Endothelial cell of umbilical vein (primary cell): ENCODE results near the gene GLUL. TPM values are rescaled to one million over a fixed set of nuclear protein-coding genes. Genes with fewer than 3 reads are reported as not detected.

Experiments
- BruUV-seq: library from RNA; stranded (reverse); fragments of 400-500 nt; replicated peaks from 2 replicates; lab custom pipeline; 2021; lab: Mats Ljungman, UMichigan
- CTCF ChIA-PET: fragments of 300-600, 350-600 bp; sonication (Branson Sonifier 250); formaldehyde crosslinking; loops from one replicate; lab custom pipeline; 2021; ENCODE audit warnings: antibody characterized with exemption, inconsistent platforms; lab: Charles Lee
- POLR2A ChIA-PET: fragments of 300-600, 350-600 bp; sonication (Branson Sonifier 250); formaldehyde crosslinking; loops from one replicate; lab custom pipeline; 2021; ENCODE audit warnings: antibody characterized with exemption, inconsistent platforms; lab: Charles Lee
- DNase-seq: peaks from one replicate; pipeline ENCODE4 v3.0.0-alpha.2; 2011; ENCODE audit warnings: low read depth, low spot score
- FAIRE-seq: peaks from 2 replicates; lab custom pipeline; 2011; peaks lifted over from hg19 to GRCh38; lab: Jason Lieb, UNC
- H2AFZ ChIP-seq: 2 replicates; pipeline ENCODE4 v1.6.0; 2012; ENCODE audit warnings: low read depth, low read length, control low read depth, inconsistent platforms
- H3K27ac ChIP-seq: 2 replicates; pipeline ENCODE4 v1.5.1; 2011; ENCODE audit warnings: low read depth, mild to moderate bottlenecking, control low read depth, low read length, moderate library complexity; ENCODE audit not compliant: insufficient read depth
- H3K27me3 ChIP-seq, 2 experiments: 2 replicates each; pipeline versions ENCODE4 v1.6.0 to v1.6.1; 2011; ENCODE audit warnings: low read length in 2 of 2, mixed read lengths in 1 of 2; ENCODE audit not compliant: control insufficient read depth in 2 of 2, insufficient read depth in 2 of 2
- H3K36me3 ChIP-seq, 2 experiments: 2 replicates in 1 of 2; 3 replicates in 1 of 2; pipeline ENCODE4 v1.5.1; 2011; ENCODE audit warnings: low read length in 2 of 2, mild to moderate bottlenecking in 1 of 2, moderate library complexity in 1 of 2; ENCODE audit not compliant: control insufficient read depth in 2 of 2, insufficient read depth in 2 of 2; ENCODE audit errors: extremely low read depth in 1 of 2
- H3K4me1 ChIP-seq: 3 replicates; pipeline ENCODE4 v1.5.1; 2011; ENCODE audit warnings: mild to moderate bottlenecking, low read length; ENCODE audit not compliant: control insufficient read depth, insufficient read depth; ENCODE audit errors: extremely low read depth
- H3K4me2 ChIP-seq: 2 replicates; pipeline ENCODE4 v1.6.1; 2011; ENCODE audit warnings: low read length, control low read depth, mixed read lengths; ENCODE audit not compliant: insufficient read depth
- H3K4me3 ChIP-seq, 3 experiments: fragments of 200-600 bp in 1 of 3; sonication (generic), shearing (Covaris generic) in 1 of 3; replicated peaks in 1 of 3; 2 replicates each; pipeline ENCODE4 v1.5.1; 2011 to 2016; ENCODE audit warnings: control low read depth in 3 of 3, low read length in 3 of 3, mild to moderate bottlenecking in 2 of 3, inconsistent platforms in 1 of 3, low read depth in 1 of 3, moderate library complexity in 1 of 3; ENCODE audit not compliant: insufficient read depth in 1 of 3
- H3K79me2 ChIP-seq: 2 replicates; pipeline ENCODE4 v1.6.0; 2012; ENCODE audit warnings: low read length, inconsistent platforms; ENCODE audit not compliant: control insufficient read depth, insufficient read depth
- H3K9ac ChIP-seq: replicated peaks from 2 replicates; pipeline ENCODE3; 2011; ENCODE audit warnings: low read length, control low read depth; ENCODE audit not compliant: insufficient read depth; ENCODE audit errors: extremely low read depth
- H3K9me1 ChIP-seq: replicated peaks from 3 replicates; pipeline ENCODE4 v1.6.0; 2011; ENCODE audit warnings: mild to moderate bottlenecking, low read length; ENCODE audit not compliant: control insufficient read depth, insufficient read depth; ENCODE audit errors: extremely low read depth
- H3K9me3 ChIP-seq: replicated peaks from 2 replicates; pipeline ENCODE4 v1.5.1; 2012; ENCODE audit warnings: low read length, inconsistent platforms; ENCODE audit not compliant: control insufficient read depth, insufficient read depth
- H4K20me1 ChIP-seq: replicated peaks from 2 replicates; pipeline ENCODE3; 2011; ENCODE audit warnings: mild to moderate bottlenecking, low read length; ENCODE audit not compliant: control insufficient read depth, insufficient read depth; ENCODE audit errors: extremely low read depth
- CTCF ChIP-seq, 2 donors: IDR thresholded peaks; 1 replicate in 1 of 2; 2 replicates in 1 of 2; pipeline ENCODE4 v1.5.1; 2011; ENCODE audit warnings: low read length in 2 of 2, mild to moderate bottlenecking in 2 of 2, moderate library complexity in 2 of 2, control low read depth in 1 of 2, inconsistent platforms in 1 of 2, low read depth in 1 of 2; ENCODE audit not compliant: insufficient read depth in 1 of 2; ENCODE audit errors: extremely low read depth in 1 of 2
- EZH2 ChIP-seq: IDR thresholded peaks from 2 replicates; pipeline ENCODE4 v1.6.1; 2012; ENCODE audit warnings: borderline replicate concordance, low read depth, mild to moderate bottlenecking, moderate library complexity, low read length, inconsistent platforms; ENCODE audit not compliant: severe bottlenecking
- FOS ChIP-seq: IDR thresholded peaks from 2 replicates; pipeline ENCODE4 v1.6.1; 2011; ENCODE audit warnings: mild to moderate bottlenecking, low read length, moderate library complexity, borderline replicate concordance; ENCODE audit not compliant: insufficient read depth
- GATA2 ChIP-seq: IDR thresholded peaks from 2 replicates; pipeline ENCODE4 v1.7.0; 2011; ENCODE audit warnings: low read depth, mild to moderate bottlenecking, moderate library complexity, mixed read lengths, low read length; ENCODE audit not compliant: insufficient read length, insufficient read depth
- JUN ChIP-seq: IDR thresholded peaks from 2 replicates; pipeline ENCODE4 v1.6.1; 2011; ENCODE audit warnings: borderline replicate concordance, low read depth; ENCODE audit not compliant: insufficient read length, insufficient read depth
- MYC ChIP-seq: IDR thresholded peaks from one replicate; pipeline ENCODE4 v1.6.1; 2011; ENCODE audit warnings: mild to moderate bottlenecking, low read depth, low read length
- POLR2A ChIP-seq: IDR thresholded peaks from 2 replicates; pipeline ENCODE4 v1.6.1; 2012; ENCODE audit warnings: low read depth, mild to moderate bottlenecking, control low read depth, low read length
- POLR2AphosphoS5 ChIP-seq: IDR thresholded peaks from 2 replicates; pipeline ENCODE4 v1.6.1; 2012; ENCODE audit warnings: low read depth, mild to moderate bottlenecking, control low read depth, low read length, moderate library complexity; ENCODE audit not compliant: insufficient read depth
- dilution Hi-C: fragments of 300-500 bp; cut with MboI; formaldehyde crosslinking; loops from one replicate; pipeline ENCODE4 v1.15.0; 2019; ENCODE audit warnings: low sequenced_read_pairs; ENCODE audit not compliant: extremely low pct_ligation_motif_present
- intact Hi-C: fragments of 100-400 bp; cut with micrococcal nuclease; formaldehyde crosslinking; loops from one replicate; pipeline ENCODE4 v1.10.0; 2022
- polyA plus RNA-seq, 4 experiments: library from polyadenylated mRNA; depleted of rRNA in 3 of 4; stranded (reverse) in 3 of 4; unstranded in 1 of 4; fragments of >200 nt; gene quantifications; 2 replicates each; pipeline versions ENCODE4 v1.2.1 to v1.2.3, GENCODE V29; 2011 to 2012; ENCODE audit warnings: missing spikeins in 1 of 4
- total RNA-seq: library from RNA; stranded (reverse); gene quantifications from 2 replicates; pipeline ENCODE4 v1.2.3, GENCODE V29; 2021
- TF ChIP-seq, protein P1 (sequence below): IDR thresholded peaks from 2 replicates; pipeline ENCODE4 v1.6.1; 2011; ENCODE audit not compliant: insufficient read depth, insufficient read length

Gene GLUL
- total and polyA plus RNA-seq, 2 donors (not counting 3 experiments of a cell fraction or from before 2014, with no cell fraction given) = 172 to 187 TPM

GRCh38 chr1:182388392-182389134 lies 3.0 kb downstream of the GLUL start:
- ChIA-PET POLR2A (interaction anchor here (0.6 kb wide), 1 partner anchor 1437 kb away, joined by 5 read pairs; no protein-coding TSS in a partner anchor), CTCF (interaction anchor here (3.5 kb wide), 1 partner anchor 245 kb away, joined by 40 read pairs; no protein-coding TSS in a partner anchor)
- no TSS peak for BruUV-seq

DNA sequence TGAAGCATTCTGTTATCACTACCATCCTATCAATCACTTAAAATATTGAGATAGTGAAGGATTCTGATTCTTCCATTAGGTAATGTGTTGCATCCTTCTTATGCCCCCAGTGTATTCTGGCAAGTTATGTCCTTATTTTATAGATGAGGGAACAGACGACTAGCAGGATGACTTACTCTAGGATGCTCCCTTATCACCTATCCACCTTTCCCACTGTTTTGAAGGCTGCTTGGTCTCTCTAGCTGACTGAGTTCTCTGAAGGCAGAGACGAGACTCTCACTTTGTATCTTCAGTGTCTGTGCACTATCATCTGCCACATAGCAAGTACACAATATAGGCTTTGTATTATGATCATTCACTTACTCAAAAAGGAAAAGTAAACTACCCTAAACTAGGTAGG lies 4.0 kb downstream of the GLUL start:
- intact Hi-C loops = no loop called here
- TF ChIP-seq POLR2AphosphoS5 = no peak
- no peak for TF ChIP-seq EZH2
- TF ChIP-seq, protein P1, sequence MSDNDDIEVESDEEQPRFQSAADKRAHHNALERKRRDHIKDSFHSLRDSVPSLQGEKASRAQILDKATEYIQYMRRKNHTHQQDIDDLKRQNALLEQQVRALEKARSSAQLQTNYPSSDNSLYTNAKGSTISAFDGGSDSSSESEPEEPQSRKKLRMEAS = no peak
- no peak for TF ChIP-seq GATA2
- no peak for TF ChIP-seq MYC
- no peak for TF ChIP-seq CTCF (IDR thresholded peaks at IDR 0.05; ENCODE audit: extremely low read depth in 1 of 2, insufficient read depth in 1 of 2, low read depth in 1 of 2, low read length in 2 of 2)
- no peak for TF ChIP-seq FOS
- H3K36me3 ChIP-seq = peaks cover 35 to 39% of the 10 kb centered on the region in 2 experiments

More at GRCh38 chr1:182388392-182389134, 3.0 kb downstream of the GLUL start:
- no peak overlapping the region for H3K9ac ChIP-seq
- H4K20me1 ChIP-seq = peaks cover 5% of the 10 kb centered on the region
- DNase-seq (no peak), FAIRE-seq (no peak)
- H3K36me3 ChIP-seq = peaks cover 34 to 35% of the 10 kb centered on the region in 2 experiments
- H3K9me1 ChIP-seq = no peaks in the 10 kb centered on the region
- H3K4me1 ChIP-seq = peaks cover 4% of the 10 kb centered on the region
- no peaks in the 10 kb centered on the region for H3K9me3 ChIP-seq
- H2AFZ ChIP-seq = no peak overlapping the region
- no peaks in the 10 kb centered on the region for H3K27me3 ChIP-seq
- H3K4me3 ChIP-seq = peak overlapping the region in 1 of 3 experiments; percentile 66
- TF ChIP-seq FOS (no peak), JUN (no peak), POLR2A (no peak), POLR2AphosphoS5 (no peak)
- H3K79me2 ChIP-seq = peaks cover 42% of the 10 kb centered on the region
- no peak overlapping the region for H3K27ac ChIP-seq
- intact Hi-C loops = no loop called here
- dilution Hi-C loops = no loop called here
- H3K4me2 ChIP-seq = peak overlapping the region; percentile 54

More for the DNA sequence above, 4.0 kb downstream of the GLUL start:
- ChIA-PET POLR2A (no interaction called here), CTCF (interaction anchor here (3.5 kb wide), 1 partner anchor 244 kb away, joined by 40 read pairs; no protein-coding TSS in a partner anchor)
- Histone ChIP-seq H3K27ac (no peak overlapping the region), H3K4me2 (no peak overlapping the region), H3K27me3 (no peaks in the 10 kb centered on the region), H4K20me1 (peaks cover 5% of the 10 kb centered on the region), H3K4me1 (peaks cover 4% of the 10 kb centered on the region), H3K9me3 (no peaks in the 10 kb centered on the region), H3K4me3 (no peak overlapping the region), H3K79me2 (peaks cover 42% of the 10 kb centered on the region), H3K9me1 (no peaks in the 10 kb centered on the region), H3K9ac (no peak overlapping the region), H2AFZ (no peak overlapping the region)
- DNase-seq (no peak), FAIRE-seq (no peak)
- dilution Hi-C loops = no loop called here
- no TSS peak for BruUV-seq
